K562 (cell line): Measurements from ENCODE around the gene PLCE1. TPM values are rescaled to one million over a fixed set of nuclear protein-coding genes. Genes with fewer than 3 reads are reported as not detected.
A peak's percentile ranks its signal among the peaks of the same experiment; 100 is the strongest.

Source experiments
- ATAC-seq: fragments of 200-7000 bp; cut with Tn5 transposase; 3 replicates; pipeline ENCODE4 v1.9.1; 2020; ENCODE audit warnings: moderate library complexity
- Bru-seq: library from RNA; stranded (reverse); fragments of 400-500 nt; gene quantifications from one replicate; lab custom pipeline; 2021; lab: Mats Ljungman, UMichigan
- BruChase-seq, 2 experiments: library from RNA; stranded (reverse); fragments of 400-500 nt; gene quantifications; one replicate each; lab custom pipeline; 2021; lab: Mats Ljungman, UMichigan
- BruUV-seq: library from RNA; stranded (reverse); fragments of 400-500 nt; replicated peaks from 2 replicates; lab custom pipeline; 2021; lab: Mats Ljungman, UMichigan
- CTCF ChIA-PET: fragments of 300-600 bp; formaldehyde crosslinking; extraction: SDS; loops from one replicate; lab custom pipeline; 2021; ENCODE audit warnings: low intra/inter-chr PET ratio; lab: Yijun Ruan, JAX
- POLR2A ChIA-PET: fragments of 300-600, 350-650 bp; sonication (Branson Sonifier 250); formaldehyde crosslinking; extraction: SDS; loops from one replicate; lab custom pipeline; 2021; ENCODE audit warnings: antibody characterized with exemption, inconsistent platforms; lab: Yijun Ruan, JAX
- DNase-seq, 4 experiments: peaks; one replicate each; pipeline versions ENCODE4 v3.0.0 to v3.0.0-alpha.2; 2011 to 2018; ENCODE audit warnings: low spot score in 3 of 4, mixed read lengths in 3 of 4; ENCODE audit errors: extremely low read depth in 1 of 4
- FAIRE-seq: peaks from 2 replicates; lab custom pipeline; 2011; peaks lifted over from hg19 to GRCh38; lab: Jason Lieb, UNC
- H2AFZ ChIP-seq: 2 replicates; pipeline ENCODE4 v1.6.0; 2011; ENCODE audit warnings: low read depth, low read length, control low read depth, inconsistent platforms
- H3K27ac ChIP-seq: fragments of 200-600 bp; 3 replicates; pipeline ENCODE4 v1.8.0; 2011; ENCODE audit warnings: low read depth, mild to moderate bottlenecking, control low read depth, inconsistent platforms, low read length, moderate library complexity, mixed read lengths; ENCODE audit errors: extremely low read depth
- H3K27me3 ChIP-seq, 2 experiments: fragments of 300-600 bp in 1 of 2; 2 replicates in 1 of 2; 3 replicates in 1 of 2; pipeline versions ENCODE4 v1.6.0 to v1.8.0; 2011; ENCODE audit warnings: inconsistent platforms in 2 of 2, low read length in 2 of 2, mild to moderate bottlenecking in 1 of 2, mixed read lengths in 1 of 2, moderate library complexity in 1 of 2; ENCODE audit not compliant: control insufficient read depth in 2 of 2, insufficient read depth in 2 of 2
- H3K36me3 ChIP-seq: fragments of 300-600 bp; 3 replicates; pipeline ENCODE4 v1.8.0; 2011; ENCODE audit warnings: mild to moderate bottlenecking, low read length, inconsistent platforms; ENCODE audit not compliant: control insufficient read depth, insufficient read depth
- H3K4me1 ChIP-seq, 2 experiments: fragments of 200-600 bp in 1 of 2; replicated peaks in 1 of 2; 2 replicates in 1 of 2; 3 replicates in 1 of 2; pipeline versions ENCODE4 v1.5.1 to v1.8.0; 2011; ENCODE audit warnings: inconsistent platforms in 2 of 2, low read length in 2 of 2, mild to moderate bottlenecking in 1 of 2, mixed read lengths in 1 of 2, moderate library complexity in 1 of 2; ENCODE audit not compliant: control insufficient read depth in 2 of 2, insufficient read depth in 2 of 2
- H3K4me2 ChIP-seq: 2 replicates; pipeline ENCODE4 v1.6.1; 2011; ENCODE audit warnings: low read length, control low read depth, inconsistent platforms, mixed read lengths; ENCODE audit not compliant: insufficient read depth
- H3K4me3 ChIP-seq: fragments of 200-600 bp; sonication (generic), shearing (Covaris generic); 2 replicates; pipeline ENCODE4 v1.5.1; 2016; ENCODE audit warnings: control low read depth, inconsistent platforms
- H3K79me2 ChIP-seq: fragments of 200-600 bp; 3 replicates; pipeline ENCODE4 v1.8.0; 2011; ENCODE audit warnings: low read length, inconsistent platforms; ENCODE audit not compliant: control insufficient read depth, insufficient read depth
- H3K9ac ChIP-seq, 2 experiments: 2 replicates each; pipeline versions ENCODE4 v1.6.0 to v1.6.1; 2011; ENCODE audit warnings: low read depth in 2 of 2, low read length in 2 of 2, control low read depth in 1 of 2, inconsistent platforms in 1 of 2, mild to moderate bottlenecking in 1 of 2, mixed read lengths in 1 of 2; ENCODE audit not compliant: insufficient read depth in 1 of 2
- H3K9me1 ChIP-seq: one replicate; pipeline ENCODE4 v1.6.0; 2011; ENCODE audit warnings: inconsistent platforms, mild to moderate bottlenecking, low read length, moderate library complexity; ENCODE audit not compliant: control insufficient read depth, insufficient read depth
- H3K9me3 ChIP-seq: replicated peaks from 2 replicates; pipeline ENCODE4 v1.5.1; 2011; ENCODE audit warnings: low read depth, low read length, inconsistent platforms; ENCODE audit not compliant: control insufficient read depth, insufficient read depth
- H4K20me1 ChIP-seq: replicated peaks from 2 replicates; pipeline ENCODE4 v1.6.1; 2011; ENCODE audit warnings: low read length, inconsistent platforms, mixed read lengths; ENCODE audit not compliant: control insufficient read depth, insufficient read depth
- BRF2 ChIP-seq: IDR thresholded peaks from 3 replicates; pipeline ENCODE4 v1.6.1; 2011; ENCODE audit warnings: borderline replicate concordance, mild to moderate bottlenecking; ENCODE audit not compliant: insufficient read length, insufficient read depth
- CXXC5 ChIP-seq: fragments of 250-450 bp; sonication (Bioruptor Pico); IDR thresholded peaks from 2 replicates; pipeline ENCODE4 v1.8.0; 2022; ENCODE audit warnings: inconsistent platforms, mild to moderate bottlenecking, moderate library complexity
- E2F6 ChIP-seq, 2 experiments: IDR thresholded peaks; 2 replicates each; pipeline ENCODE4 v1.6.1; 2011; ENCODE audit warnings: borderline replicate concordance in 1 of 2, control low read depth in 1 of 2, low read depth in 1 of 2, low read length in 1 of 2, mild to moderate bottlenecking in 1 of 2, mixed read lengths in 1 of 2, moderate library complexity in 1 of 2; ENCODE audit not compliant: insufficient read depth in 1 of 2, insufficient read length in 1 of 2, poor library complexity in 1 of 2, severe bottlenecking in 1 of 2; ENCODE audit errors: extremely low read depth in 1 of 2
- NKRF ChIP-seq: fragments of 450-650 bp; IDR thresholded peaks from 2 replicates; pipeline ENCODE4 v1.6.1; 2016; ENCODE audit warnings: borderline replicate concordance
- POLR2G ChIP-seq: fragments of 200-400 bp; formaldehyde crosslinking; IDR thresholded peaks from 2 replicates; pipeline ENCODE4 v1.6.1; 2017; ENCODE audit warnings: low read depth, mild to moderate bottlenecking, antibody characterized with exemption, low read length, moderate library complexity
- RB1 ChIP-seq: fragments of 450-650 bp; IDR thresholded peaks from 2 replicates; pipeline ENCODE4 v1.6.1; 2017; ENCODE audit warnings: low read depth, mild to moderate bottlenecking
- SP1 ChIP-seq: sonication (generic); formaldehyde crosslinking; IDR thresholded peaks from 2 replicates; pipeline ENCODE4 v1.8.1; 2022; ENCODE audit warnings: mild to moderate bottlenecking, missing genetic modification reagents
- TAF15 ChIP-seq: fragments of 200-400 bp; formaldehyde crosslinking; IDR thresholded peaks from 2 replicates; pipeline ENCODE4 v1.6.1; 2017; ENCODE audit warnings: mild to moderate bottlenecking, low read depth, low read length, moderate library complexity
- WGBS: fragments of 100-300 bp; shearing (Covaris generic); methylation state at CpG from one replicate; pipeline ENCODE4 v1.1.6; 2016; ENCODE audit warnings: low coverage, mixed read lengths; ENCODE audit not compliant: insufficient coverage; ENCODE audit errors: missing lambda C conversion rate; 5-methylcytosine and 5-hydroxymethylcytosine counted together
- in situ Hi-C: fragments of 300-500 bp; cut with MboI; formaldehyde crosslinking; loops from 4 replicates; pipeline ENCODE4 v1.15.0; 2018; ENCODE audit warnings: inconsistent platforms, mixed read lengths
- intact Hi-C: fragments of 100-400 bp; cut with micrococcal nuclease; formaldehyde crosslinking; loops from 2 replicates; pipeline ENCODE4 v1.14.2; 2022
- long read RNA-seq, 3 experiments: library from polyadenylated mRNA in 2 of 3; library from RNA in 1 of 3; unstranded in 2 of 3; stranded (forward) in 1 of 3; transcript quantifications; one replicate each; pipeline ENCODE4 v2.0.0, GENCODE V29; 2019 to 2022
- polyA minus RNA-seq, 3 experiments: library from RNA; depleted of rRNA, polyadenylated mRNA; stranded (reverse); fragments of >200 nt; gene quantifications; 2 replicates each; pipeline ENCODE4 v1.2.3, GENCODE V29; 2011
- polyA plus RNA-seq, 8 experiments: library from polyadenylated mRNA; depleted of rRNA in 4 of 8; stranded (reverse) in 5 of 8; unstranded in 3 of 8; fragments of >200 nt; fragmentation: Nextera tagmentation in 2 of 8; fragmentation: Illumina TruSeq in 1 of 8; extraction: Ambion mirVana in 2 of 8; extraction: Trizol in 1 of 8; gene quantifications; 2 replicates each; pipeline versions ENCODE4 v1.2.1 to v1.2.3, GENCODE V29; 2011 to 2014; ENCODE audit warnings: inconsistent platforms in 1 of 8, missing spikeins in 1 of 8
- total RNA-seq, 7 experiments: library from RNA; depleted of rRNA in 6 of 7; stranded (reverse); fragments of >200 nt in 6 of 7; fragmentation: Illumina TruSeq in 2 of 7; extraction: Trizol in 2 of 7; gene quantifications; 2 replicates each; pipeline versions ENCODE4 v1.2.1 to v1.2.3, GENCODE V29; 2011 to 2021; ENCODE audit warnings: low replicate concordance in 1 of 7

The PLCE1 gene
- total RNA-seq (2011; cell fraction: chromatin; rRNA removed; ENCODE audit: low replicate concordance) = 0.09 TPM in 1 of 2 replicates, not detected in the other
- total RNA-seq (2011; cell fraction: nucleolus; rRNA removed) = not detected in 2 replicates
- not detected in 2 replicates for total RNA-seq (2011; cell fraction: nucleoplasm; rRNA removed)
- total RNA-seq (2014; rRNA removed) (not detected in 2 replicates), total RNA-seq (2014; rRNA removed; fragmentation: Illumina TruSeq; extraction: Trizol) (under 0.01 TPM in 1 of 2 replicates, not detected in the other), total RNA-seq (2015; rRNA removed; fragmentation: Illumina TruSeq; extraction: Trizol) (not detected in 2 replicates), total RNA-seq (2021) (0.02 and 0.04 TPM in 2 replicates), polyA plus RNA-seq (2011; rRNA removed) (not detected in 2 replicates), polyA plus RNA-seq (2014; fragmentation: Illumina TruSeq; extraction: Trizol) (not detected in 2 replicates), polyA plus RNA-seq (2014; fragmentation: Nextera tagmentation; extraction: Ambion mirVana) (under 1 TPM; 0.21 to 0.52 TPM), polyA plus RNA-seq (2014; rRNA removed) (not detected in 2 replicates), polyA minus RNA-seq (2011; rRNA and poly(A)+ RNA removed) (under 0.01 TPM in 2 replicates), Bru-seq, nascent RNA (percentile 5 among the genes with signal in this experiment), BruChase-seq, experiment 1, labeled RNA remaining after a 2-hour chase (percentile 6 among the genes with signal in this experiment), BruChase-seq, experiment 2, labeled RNA remaining after a 6-hour chase (percentile 7 among the genes with signal in this experiment)
- polyA plus RNA-seq (2011; cell fraction: cytosol; rRNA removed) = not detected in 2 replicates
- polyA plus RNA-seq (2011; cell fraction: nucleus; rRNA removed) = 0.01 TPM in 1 of 2 replicates, not detected in the other
- 0.19 and 0.33 TPM in 2 replicates for polyA plus RNA-seq (2012)
- polyA minus RNA-seq (2011; cell fraction: cytosol; rRNA and poly(A)+ RNA removed) = not detected in 2 replicates
- polyA minus RNA-seq (2011; cell fraction: nucleus; rRNA and poly(A)+ RNA removed) = not detected in 2 replicates
- long read RNA-seq, experiment 1, partial matches to known transcripts = 0 of 6 reads
- long read RNA-seq, experiment 1, other reads (novel, unspliced or antisense) = 6 of 6 reads
- long read RNA-seq, experiment 2 = 0 reads
- long read RNA-seq, experiment 3 = 0 reads

- no peaks in the 10 kb centered on the region for H3K9me3 ChIP-seq
- H3K79me2 ChIP-seq = no peaks in the 10 kb centered on the region
- H2AFZ ChIP-seq = no peak within 1 kb of the TSS
- 33% methylated on average over 19 of the region's 83 CpGs for WGBS
- ATAC-seq = peak; percentile 98
- in situ Hi-C loops = no loop called here
- peak within 1 kb of the TSS; percentile 11; the same call in 1 of the 2 replicates for H3K4me3 ChIP-seq
- no peak within 1 kb of the TSS; the same call in 1 of the 2 replicates for H3K4me2 ChIP-seq
- intact Hi-C loops = no loop called here
- H3K27ac ChIP-seq = no peak within 1 kb of the TSS
- TF ChIP-seq BRF2 (no peak), SP1 (CRISPR knock-in tag) (no peak), CXXC5 (CRISPR knock-in tag) (0 out of 2 replicates have a peak, but pooled peaks have one; percentile 18), E2F6 (IDR thresholded peaks at IDR 0.05; ENCODE audit: borderline replicate concordance in 1 of 2, extremely low read depth in 1 of 2, insufficient read depth in 1 of 2, insufficient read length in 1 of 2, low read depth in 1 of 2, low read length in 1 of 2, poor library complexity in 1 of 2, severe bottlenecking in 1 of 2) (peak in 1 of 2 experiments; percentile 39), RB1 (0 out of 2 replicates have a peak, but pooled peaks have one; percentile 13), NKRF (no peak), TAF15 (no peak), POLR2G (no peak)
- H3K4me1 ChIP-seq = peaks cover 0 to 11% of the 10 kb centered on the region in 2 experiments; a peak in 2 of 5 replicates
- H3K36me3 ChIP-seq = no peaks in the 10 kb centered on the region
- peaks cover 0 to 22% of the 10 kb centered on the region in 2 experiments; a peak in 3 of 5 replicates for H3K27me3 ChIP-seq
- peak within 1 kb of the TSS in 1 of 2 experiments; percentile 58; a peak in 1 of 4 replicates for H3K9ac ChIP-seq
- no peaks in the 10 kb centered on the region for H3K9me1 ChIP-seq
- no TSS peak for BruUV-seq
- H4K20me1 ChIP-seq = no peaks in the 10 kb centered on the region
- peak; percentile 34 to 68 (median 60) for DNase-seq
- no peak for FAIRE-seq
- ChIA-PET POLR2A (no interaction called here), CTCF (no interaction called here)
These were observed at the start of gene PLCE1 for GRCh38 chr10:93993782-93994437. Gene PLCE1 (plus strand): TSS chr10:93993931. CDS start chr10:94031047, 37,116 bp downstream.
